ENCODE data around the gene BTBD10.

Gene BTBD10

GRCh38 chr11:13367115-13367514 lies 95.9 kb downstream of the BTBD10 start:
- DNase-seq: no peak

DNA sequence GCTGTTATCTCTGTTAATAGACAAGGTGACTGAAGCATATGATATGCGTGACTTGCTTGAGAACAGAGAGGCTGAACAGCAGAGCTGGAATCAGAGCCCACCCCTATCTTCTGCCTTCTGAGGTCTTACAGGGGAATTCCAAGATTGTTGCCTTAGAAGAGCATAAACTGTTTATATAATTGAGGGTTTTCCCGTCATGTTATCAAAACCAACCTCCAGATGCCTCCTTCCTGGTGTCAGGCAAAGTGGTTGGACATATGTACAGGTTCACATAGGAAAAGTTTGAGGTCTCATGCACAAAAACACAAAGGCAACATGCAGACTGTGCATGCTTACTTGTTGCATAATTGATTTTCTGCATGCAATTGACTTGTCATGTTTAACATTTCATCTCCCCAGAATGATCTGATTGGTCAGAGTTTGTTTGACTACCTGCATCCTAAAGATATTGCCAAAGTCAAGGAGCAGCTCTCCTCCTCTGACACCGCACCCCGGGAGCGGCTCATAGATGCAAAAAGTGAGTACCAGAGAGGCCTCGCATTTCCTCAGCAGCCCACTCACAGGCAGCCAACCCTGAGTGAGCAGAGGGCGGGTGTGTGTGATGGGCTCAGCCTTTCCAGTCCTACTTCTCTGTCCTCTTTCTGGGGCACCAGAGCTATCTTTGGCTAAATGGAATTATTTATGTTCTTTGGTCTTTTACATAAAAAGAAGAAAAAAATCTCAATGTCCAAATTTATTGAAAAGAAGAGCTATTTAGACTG lies 96.6 kb downstream of the BTBD10 start:
- no peak for DNase-seq

- no peak for DNase-seq
Measured at GRCh38 chr11:13364388-13364787, 98.6 kb downstream of the BTBD10 start.

DNA sequence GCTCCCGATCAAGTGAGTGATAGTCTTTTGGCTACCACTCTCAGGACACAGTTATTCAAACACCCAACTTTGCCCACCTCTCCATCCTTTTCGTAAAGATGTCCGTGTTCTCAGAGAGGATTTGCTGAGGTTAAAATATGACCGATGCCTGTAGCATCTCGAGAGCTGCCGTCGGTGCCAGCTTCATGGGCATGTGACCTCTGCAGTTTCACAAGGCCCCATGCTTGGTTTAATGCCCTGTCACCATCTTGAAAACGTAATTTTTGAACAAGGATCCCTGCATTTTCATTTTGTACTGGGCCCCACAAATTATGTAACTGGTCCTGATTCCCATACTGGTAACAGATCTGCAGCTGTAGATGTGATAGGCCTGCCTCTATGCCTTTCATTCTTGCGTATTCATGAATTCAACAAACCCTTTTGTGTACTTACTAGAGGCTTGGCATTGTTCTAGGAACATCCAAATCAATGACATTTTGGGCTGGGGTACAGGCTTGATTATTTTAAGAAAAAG lies 100.4 kb downstream of the BTBD10 start:
- DNase-seq: no peak

GRCh38 chr11:13358596-13359270 lies 104.3 kb downstream of the BTBD10 start:
- DNase-seq: no peak

DNA sequence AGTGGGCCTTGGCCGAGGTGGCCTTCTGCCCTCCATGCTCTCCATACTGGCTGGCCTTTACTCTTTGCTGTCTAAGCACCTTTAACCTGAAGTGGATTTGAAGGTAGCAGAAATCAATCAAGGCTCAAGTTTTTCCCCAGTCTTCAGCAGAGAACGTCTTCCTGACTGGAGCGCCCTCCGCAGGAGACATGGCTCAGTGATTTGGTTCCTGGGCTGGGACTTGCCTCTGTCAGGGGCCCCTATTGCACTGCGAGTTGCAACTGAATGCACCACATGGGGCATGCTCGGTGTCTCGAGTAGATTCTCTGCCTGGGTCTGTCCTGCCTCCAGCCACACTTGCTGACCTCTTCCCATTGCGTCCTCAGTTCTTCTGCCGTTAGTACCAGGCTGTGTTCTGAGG lies 105.8 kb downstream of the BTBD10 start:
- no peak for DNase-seq

DNA sequence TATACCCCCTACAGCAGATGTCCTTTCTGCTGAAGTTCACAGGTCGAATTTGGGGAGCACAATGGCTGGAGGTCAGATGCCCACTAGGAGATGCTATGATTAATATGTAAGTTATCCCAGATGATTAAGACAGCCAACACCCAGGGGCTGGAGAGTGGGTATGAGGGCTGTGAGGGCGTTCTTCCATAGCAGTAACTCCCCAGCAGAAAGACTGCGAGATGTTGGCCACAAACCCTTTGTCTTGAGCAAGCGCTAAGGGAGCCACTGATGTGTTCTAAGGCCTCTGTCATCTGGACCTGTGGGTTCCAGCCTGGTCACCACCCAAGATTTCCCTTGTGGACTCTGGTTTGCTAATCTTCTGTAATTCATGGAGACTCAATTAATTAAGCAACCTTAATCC lies 107.8 kb downstream of the BTBD10 start:
- DNase-seq: no peak

DNA sequence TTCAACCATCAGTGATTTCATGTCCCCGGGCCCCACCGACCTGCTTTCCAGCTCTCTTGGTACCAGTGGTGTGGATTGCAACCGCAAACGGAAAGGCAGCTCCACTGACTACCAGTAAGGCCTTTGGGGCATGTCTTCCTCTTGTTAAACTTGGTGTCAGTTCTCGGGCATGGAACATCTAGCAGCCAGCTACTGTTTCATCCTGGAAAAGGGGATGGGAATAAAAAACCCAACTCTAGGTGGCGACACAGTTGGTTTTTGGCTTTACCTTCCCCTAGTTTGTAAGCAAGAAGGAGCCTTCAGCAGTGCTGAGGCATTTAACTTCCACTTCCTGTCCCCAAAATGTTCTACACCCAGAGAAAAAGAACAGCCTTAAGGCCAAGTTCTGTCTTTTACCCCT lies 108.7 kb downstream of the BTBD10 start:
- no peak for DNase-seq

DNA sequence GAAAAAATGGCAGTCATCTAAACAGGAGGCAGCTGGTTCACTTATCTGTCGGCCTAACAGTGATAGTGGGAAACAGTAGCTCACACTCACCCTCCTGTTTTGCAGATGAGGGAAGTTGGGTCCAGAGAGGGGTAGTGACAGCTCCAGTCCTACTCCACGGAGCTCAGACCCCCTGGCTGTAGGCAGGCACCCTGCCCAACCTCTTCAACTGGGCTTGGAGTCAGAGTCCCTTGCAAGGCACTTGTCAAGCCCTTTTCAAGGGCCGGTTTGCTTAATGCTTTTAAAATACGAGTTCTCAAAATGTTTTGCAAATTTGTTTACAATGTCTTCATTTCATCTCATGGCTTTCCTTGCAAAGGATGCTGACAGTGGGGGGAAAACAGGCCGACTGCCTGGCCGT lies 110.3 kb downstream of the BTBD10 start:
- no peak for DNase-seq

DNA sequence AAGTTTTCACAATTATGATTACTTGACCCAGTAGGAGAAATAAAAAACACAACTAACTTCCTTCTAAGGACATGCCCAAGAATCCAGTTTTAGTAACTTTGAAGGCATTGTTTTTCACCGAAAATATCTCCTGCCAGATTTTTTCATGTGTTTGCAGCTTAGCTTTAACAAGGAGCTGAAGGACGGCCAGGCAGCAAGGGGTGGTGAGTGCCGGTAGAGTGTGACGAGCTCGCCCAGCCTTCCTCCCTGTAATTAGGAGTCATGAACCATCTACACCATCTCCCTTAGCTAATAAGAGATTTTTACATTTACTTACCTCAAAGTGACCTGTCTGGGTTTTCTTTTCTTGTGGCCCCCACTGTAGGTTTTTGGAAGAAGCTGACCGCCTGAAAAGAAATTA lies 113.4 kb downstream of the BTBD10 start:
- no peak for DNase-seq

DNA sequence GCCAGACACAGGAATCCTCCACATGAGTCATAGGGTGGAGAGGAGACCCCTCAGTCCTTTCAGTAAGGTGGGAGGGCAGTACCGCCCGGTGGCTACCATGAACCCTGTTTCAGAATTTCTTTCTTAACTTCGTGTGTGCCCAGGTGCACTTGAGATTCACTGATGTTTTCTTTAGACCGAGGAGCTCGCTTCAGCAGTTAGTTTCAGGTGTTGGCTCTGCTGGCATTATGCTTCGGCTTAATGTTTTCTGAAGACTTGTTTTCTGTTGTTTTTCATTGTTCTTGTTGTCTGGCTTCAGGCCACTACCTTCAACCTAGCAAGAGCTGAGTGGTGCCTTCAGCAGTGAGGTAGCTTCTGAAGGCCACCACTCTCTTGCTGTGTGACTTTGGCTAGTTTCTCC lies 114.0 kb downstream of the BTBD10 start:
- no peak for DNase-seq

- DNase-seq: no peak
Measured at GRCh38 chr11:13348305-13348704, 114.7 kb downstream of the BTBD10 start.

DNA sequence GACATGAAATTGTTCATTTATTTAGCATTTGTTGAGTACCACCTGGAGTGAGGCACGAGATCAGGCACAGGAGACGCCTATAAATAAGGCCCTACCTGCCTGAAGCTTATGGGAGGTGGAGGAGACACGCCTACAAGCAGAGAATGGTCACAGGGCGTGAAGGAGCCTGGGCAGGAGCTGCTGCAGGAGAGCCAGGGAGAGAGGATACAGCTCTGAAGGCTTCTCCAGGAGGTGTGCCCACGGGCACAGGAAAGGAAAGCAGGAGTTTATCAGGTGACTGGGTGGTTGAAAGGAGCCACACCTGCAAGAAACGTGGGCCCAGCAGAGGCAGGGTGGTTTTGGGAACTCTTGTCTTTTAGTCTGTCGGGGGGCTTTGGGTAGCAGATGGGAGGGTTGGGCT lies 115.1 kb downstream of the BTBD10 start:
- DNase-seq: no peak

DNA sequence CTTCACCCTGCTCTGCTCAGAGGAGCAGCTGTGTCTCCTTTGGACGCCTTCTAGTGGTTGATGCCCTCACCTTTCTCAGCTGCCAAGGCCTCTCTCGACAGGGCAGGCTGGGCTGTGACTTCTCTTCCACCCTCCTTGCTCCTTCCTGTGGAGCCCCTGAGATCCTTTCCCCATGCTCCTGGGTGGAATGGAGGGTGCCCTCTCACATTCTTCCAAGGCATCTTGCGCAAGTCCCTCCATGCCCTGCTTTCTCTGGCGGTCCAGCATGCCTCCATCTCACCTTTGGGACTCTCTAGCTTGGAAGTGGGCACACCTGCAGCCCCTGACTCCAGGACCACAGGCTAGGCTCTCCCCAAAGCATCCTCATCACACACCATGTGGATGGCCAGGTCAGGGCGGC lies 116.6 kb downstream of the BTBD10 start:
- no peak for DNase-seq

DNA sequence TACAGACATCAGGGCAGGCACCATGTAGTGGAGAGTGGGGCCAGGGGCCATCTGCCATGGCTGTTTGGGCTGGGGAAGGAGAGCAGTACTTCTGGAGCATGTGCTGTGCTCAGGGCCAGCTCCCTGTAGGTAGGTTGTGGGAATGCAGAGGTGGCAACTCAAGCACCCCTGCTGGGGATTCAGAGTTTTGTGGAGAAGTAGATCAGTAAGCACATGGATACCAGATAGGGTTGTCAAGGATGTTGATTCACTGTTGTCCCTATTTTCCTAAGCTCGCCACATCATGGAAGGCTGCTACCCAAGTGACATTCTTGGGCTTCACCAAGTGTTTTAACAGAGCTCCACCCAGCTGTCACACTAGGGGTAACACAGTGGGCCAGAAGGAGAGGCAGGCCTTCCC lies 118.2 kb downstream of the BTBD10 start:
- DNase-seq: no peak

GRCh38 chr11:13343931-13344717 lies 118.9 kb downstream of the BTBD10 start:
- peak; percentile 86 for DNase-seq

- no peak for DNase-seq
Measured at GRCh38 chr11:13343067-13343466, 120.0 kb downstream of the BTBD10 start.

DNA sequence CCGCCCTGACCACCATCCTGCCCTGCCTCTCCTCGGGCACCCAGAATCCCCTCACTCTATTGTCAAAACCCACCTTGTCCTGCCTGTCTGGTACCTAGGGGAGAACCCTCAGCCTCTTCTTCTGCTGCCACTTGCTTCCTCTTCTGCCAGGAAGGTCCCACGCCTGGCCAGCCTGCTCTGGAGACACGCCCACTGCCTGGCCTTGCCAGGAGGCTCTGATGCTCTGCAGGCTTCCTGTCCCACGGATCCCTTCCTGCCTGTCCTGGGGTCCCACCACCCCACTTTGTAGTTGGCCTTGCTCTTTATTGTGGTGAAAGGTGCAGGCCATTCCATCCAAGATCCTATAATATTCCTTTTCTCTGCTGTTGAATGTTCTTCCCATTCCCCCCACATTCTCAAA lies 122.0 kb downstream of the BTBD10 start:
- no peak for DNase-seq

DNA sequence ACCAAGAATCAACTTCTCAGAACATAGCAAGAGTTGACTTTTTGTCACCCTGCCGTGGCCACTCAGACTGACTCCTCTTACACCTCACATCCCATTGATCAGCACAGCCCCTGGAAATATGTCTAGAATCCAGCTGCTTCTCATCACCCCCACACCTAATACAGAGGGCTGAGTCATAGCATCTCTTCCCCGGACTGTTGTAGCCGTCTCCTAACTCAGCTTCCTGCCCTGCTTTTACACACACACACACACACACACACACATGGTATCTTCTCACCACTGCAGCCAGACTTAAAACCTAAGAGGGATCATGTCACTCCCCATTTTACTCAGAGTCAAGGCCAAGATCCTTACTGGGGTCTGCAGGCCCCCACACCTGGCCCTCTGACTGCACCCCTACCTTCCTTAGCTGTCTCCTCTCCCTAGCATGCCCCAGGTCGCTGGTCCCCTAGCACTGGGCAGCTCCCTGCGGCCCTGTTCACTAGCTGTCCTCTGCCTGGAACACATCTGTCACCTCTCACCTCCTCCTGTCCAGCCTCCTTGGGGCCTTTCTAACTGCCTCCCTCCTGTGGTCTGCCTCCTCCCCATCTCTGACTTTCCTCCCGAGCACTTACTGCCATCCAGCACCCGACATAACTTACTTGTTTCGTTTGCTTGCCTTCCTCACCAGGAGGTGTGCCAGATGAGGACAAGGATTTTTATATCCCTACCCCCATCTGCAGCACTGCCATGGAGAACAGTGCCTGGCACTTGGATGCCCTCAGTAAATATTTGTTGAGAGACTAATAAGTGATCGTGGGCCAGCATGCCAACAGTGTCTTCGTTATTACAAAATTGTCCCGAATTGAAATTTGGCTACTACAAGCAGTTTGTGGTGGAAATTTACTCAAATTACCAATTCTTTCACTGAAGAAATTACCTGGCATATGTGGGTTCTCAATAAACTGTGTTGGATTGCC lies 123.5 kb downstream of the BTBD10 start:
- DNase-seq: no peak

DNA sequence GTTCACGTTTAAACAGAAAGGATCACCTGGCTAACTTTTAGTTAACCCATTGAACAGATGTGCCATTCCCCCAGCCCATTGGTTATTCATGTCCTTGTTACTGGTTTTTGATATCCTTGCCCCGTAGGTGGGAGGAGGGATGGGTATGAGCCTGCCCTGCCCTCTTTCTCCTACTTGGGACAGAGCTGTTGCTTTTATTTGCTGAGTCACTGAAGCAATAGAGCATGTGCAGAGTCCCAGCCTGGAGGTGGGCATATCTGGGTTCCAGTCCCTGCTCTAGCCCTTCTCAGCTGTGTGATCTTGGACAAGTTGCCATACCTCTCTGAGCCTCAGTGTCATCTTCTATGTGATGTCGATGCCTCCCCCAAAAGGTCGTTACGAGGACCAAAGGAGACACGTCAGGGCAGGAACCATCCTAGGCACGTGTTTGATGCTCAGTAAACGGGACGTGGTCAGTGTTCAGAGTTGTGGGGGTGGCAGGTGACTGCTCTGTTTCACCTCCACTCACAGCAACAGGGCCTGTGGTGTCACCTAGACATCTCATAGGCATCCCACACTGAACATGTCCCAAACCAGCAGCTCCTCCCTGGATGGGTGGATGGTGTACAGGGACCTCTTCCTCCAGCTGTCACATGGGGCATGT lies 124.5 kb downstream of the BTBD10 start:
- peak; percentile 65 for DNase-seq

GRCh38 chr11:13338019-13338426 lies 125.0 kb downstream of the BTBD10 start:
- no peak for DNase-seq

All from activated CD8-positive, alpha-beta memory T cell treated with anti-CD3 and anti-CD28 coated beads for 24 hours (primary cell).